H9 (cell line): ENCODE measurements around the gene NARF. TPM values are rescaled to one million over a fixed set of nuclear protein-coding genes. Genes with fewer than 3 reads are reported as not detected.

Source experiments
- DNase-seq: peaks from one replicate; pipeline ENCODE4 v3.0.0-alpha.2; 2017
- H2AFZ ChIP-seq: one replicate; pipeline ENCODE4 v1.6.1; 2013; ENCODE audit warnings: mild to moderate bottlenecking, low read length, control low read depth, moderate library complexity
- H2AK5ac ChIP-seq: 2 replicates; pipeline ENCODE4 v1.6.1; 2013; ENCODE audit warnings: low read length, control low read depth, mixed read lengths; ENCODE audit not compliant: insufficient read length
- H2BK120ac ChIP-seq: one replicate; pipeline ENCODE4 v1.6.1; 2013; ENCODE audit warnings: low read depth, mild to moderate bottlenecking, low read length, control low read depth, inconsistent platforms; ENCODE audit not compliant: poor library complexity, severe bottlenecking
- H2BK12ac ChIP-seq: 2 replicates; pipeline ENCODE4 v1.6.1; 2013; ENCODE audit warnings: low read length, control low read depth, mixed read lengths, low read depth; ENCODE audit not compliant: insufficient read length
- H2BK15ac ChIP-seq: 2 replicates; pipeline ENCODE4 v1.6.1; 2013; ENCODE audit warnings: low read depth, low read length, control low read depth
- H2BK20ac ChIP-seq: one replicate; pipeline ENCODE4 v1.6.1; 2013; ENCODE audit warnings: low read depth, mild to moderate bottlenecking, low read length, control low read depth, inconsistent platforms; ENCODE audit not compliant: poor library complexity, severe bottlenecking
- H2BK5ac ChIP-seq: 2 replicates; pipeline ENCODE4 v1.6.1; 2013; ENCODE audit warnings: low read length, control low read depth, mixed read lengths; ENCODE audit not compliant: insufficient read length
- H3K14ac ChIP-seq: 2 replicates; pipeline ENCODE4 v1.6.1; 2013; ENCODE audit warnings: low read length, control low read depth; ENCODE audit not compliant: insufficient read depth
- H3K18ac ChIP-seq: 2 replicates; pipeline ENCODE4 v1.6.1; 2013; ENCODE audit warnings: low read depth, mild to moderate bottlenecking, mixed read lengths, low read length, control low read depth; ENCODE audit not compliant: insufficient read length
- H3K23ac ChIP-seq: 2 replicates; pipeline ENCODE4 v1.6.1; 2013; ENCODE audit warnings: low read length, control low read depth, mixed read lengths, low read depth; ENCODE audit not compliant: insufficient read length
- H3K23me2 ChIP-seq: 2 replicates; pipeline ENCODE4 v1.6.1; 2013; ENCODE audit warnings: low read depth, mild to moderate bottlenecking, mixed read lengths, low read length, control low read depth; ENCODE audit not compliant: insufficient read length, poor library complexity, severe bottlenecking
- H3K27ac ChIP-seq: 2 replicates; pipeline ENCODE4 v1.5.1; 2013; ENCODE audit warnings: low read length, control low read depth, mixed read lengths, low read depth; ENCODE audit not compliant: insufficient read length
- H3K27me3 ChIP-seq: 2 replicates; pipeline ENCODE4 v1.6.1; 2013; ENCODE audit warnings: low read length, control low read depth, inconsistent platforms; ENCODE audit not compliant: insufficient read depth
- H3K4ac ChIP-seq: 2 replicates; pipeline ENCODE4 v1.6.1; 2013; ENCODE audit warnings: low read depth, mild to moderate bottlenecking, control low read depth, inconsistent platforms, low read length, moderate library complexity
- H3K4me1 ChIP-seq: 2 replicates; pipeline ENCODE4 v1.6.1; 2013; ENCODE audit warnings: low read length, control low read depth, inconsistent platforms; ENCODE audit not compliant: insufficient read depth
- H3K4me2 ChIP-seq: 2 replicates; pipeline ENCODE4 v1.6.1; 2013; ENCODE audit warnings: low read length, control low read depth, mixed read lengths; ENCODE audit not compliant: insufficient read length, insufficient read depth
- H3K56ac ChIP-seq: 2 replicates; pipeline ENCODE4 v1.6.1; 2013; ENCODE audit warnings: low read depth, mild to moderate bottlenecking, mixed read lengths, low read length, control low read depth; ENCODE audit not compliant: insufficient read length
- H3K79me1 ChIP-seq: 2 replicates; pipeline ENCODE4 v1.6.1; 2013; ENCODE audit warnings: low read depth, mild to moderate bottlenecking, moderate library complexity, low read length, control low read depth, inconsistent platforms; ENCODE audit not compliant: insufficient read depth, poor library complexity, severe bottlenecking
- H3K79me2 ChIP-seq: 2 replicates; pipeline ENCODE4 v1.6.1; 2013; ENCODE audit warnings: low read length, control low read depth, inconsistent platforms; ENCODE audit not compliant: insufficient read depth
- H3K9ac ChIP-seq: 2 replicates; pipeline ENCODE4 v1.6.1; 2013; ENCODE audit warnings: low read length, control low read depth, mixed read lengths; ENCODE audit not compliant: insufficient read length; ENCODE audit errors: extremely low read depth
- H3K9me3 ChIP-seq: one replicate; pipeline ENCODE4 v1.6.1; 2013; ENCODE audit warnings: low read depth, low read length, inconsistent platforms; ENCODE audit not compliant: control insufficient read depth
- H3T11ph ChIP-seq: one replicate; pipeline ENCODE4 v1.6.1; 2013; ENCODE audit warnings: mild to moderate bottlenecking, low read length, control low read depth, inconsistent platforms
- H4K20me1 ChIP-seq: one replicate; pipeline ENCODE4 v1.6.1; 2013; ENCODE audit not compliant: control insufficient read depth, insufficient read length, insufficient read depth
- H4K5ac ChIP-seq: 2 replicates; pipeline ENCODE4 v1.6.1; 2013; ENCODE audit warnings: low read depth, mild to moderate bottlenecking, mixed read lengths, low read length, control low read depth; ENCODE audit not compliant: insufficient read length
- H4K8ac ChIP-seq: replicated peaks from 2 replicates; pipeline ENCODE4 v1.6.1; 2013; ENCODE audit warnings: low read length, control low read depth, mixed read lengths, low read depth; ENCODE audit not compliant: insufficient read length
- H4K91ac ChIP-seq: 2 replicates; pipeline ENCODE4 v1.6.1; 2013; ENCODE audit warnings: low read depth, mild to moderate bottlenecking, moderate library complexity, mixed read lengths, low read length, control low read depth; ENCODE audit not compliant: insufficient read length
- H3K27ac Mint-ChIP-seq, 3 experiments: 2 replicates in 2 of 3; 3 replicates in 1 of 3; pipeline ENCODE4 v1.8.0; 2020 to 2021; ENCODE audit warnings: mixed read lengths in 3 of 3, mild to moderate bottlenecking in 1 of 3, moderate library complexity in 1 of 3
- H3K27me3 Mint-ChIP-seq: 2 replicates; pipeline ENCODE4 v1.8.0; 2021; ENCODE audit warnings: low read depth, mild to moderate bottlenecking, moderate library complexity, mixed read lengths
- H3K36me3 Mint-ChIP-seq, 3 experiments: 2 replicates in 2 of 3; 3 replicates in 1 of 3; pipeline ENCODE4 v1.8.0; 2020 to 2021; ENCODE audit warnings: low read depth in 3 of 3, mixed read lengths in 3 of 3; ENCODE audit not compliant: insufficient read depth in 1 of 3
- H3K4me1 Mint-ChIP-seq, 2 experiments: 2 replicates each; pipeline ENCODE4 v1.8.0; 2020; ENCODE audit warnings: mixed read lengths in 2 of 2
- H3K4me3 Mint-ChIP-seq, 2 experiments: 2 replicates in 1 of 2; 3 replicates in 1 of 2; pipeline ENCODE4 v1.8.0; 2020 to 2021; ENCODE audit warnings: mild to moderate bottlenecking in 2 of 2, mixed read lengths in 2 of 2, moderate library complexity in 1 of 2
- H3K9me3 Mint-ChIP-seq, 2 experiments: 2 replicates in 1 of 2; 3 replicates in 1 of 2; pipeline ENCODE4 v1.8.0; 2020; ENCODE audit warnings: mild to moderate bottlenecking in 2 of 2, mixed read lengths in 2 of 2, moderate library complexity in 1 of 2
- WGBS: extraction: QIAGEN DNeasy Blood & Tissue Kit; methylation state at CpG from one replicate; pipeline ENCODE4 v1.1.7; 2013; ENCODE audit warnings: missing lambda C conversion rate, low lambda C conversion rate, mixed read lengths; ENCODE audit not compliant: insufficient read length; ENCODE audit errors: extremely low coverage; 5-methylcytosine and 5-hydroxymethylcytosine counted together
- total RNA-seq: library from RNA; stranded (reverse); gene quantifications from 2 replicates; pipeline ENCODE4 v1.2.1, GENCODE V29; 2021
- TF ChIP-seq, protein P1 (sequence below): fragments of 200-600 bp; sonication (generic); conservative IDR thresholded peaks from 3 replicates; pipeline ENCODE4 v1.8.0; 2021; ENCODE audit warnings: antibody characterized with exemption, mild to moderate bottlenecking

The NARF gene
- total RNA-seq, 1 experiment from 2014 or later, result 124 TPM

- TF ChIP-seq, protein P1, sequence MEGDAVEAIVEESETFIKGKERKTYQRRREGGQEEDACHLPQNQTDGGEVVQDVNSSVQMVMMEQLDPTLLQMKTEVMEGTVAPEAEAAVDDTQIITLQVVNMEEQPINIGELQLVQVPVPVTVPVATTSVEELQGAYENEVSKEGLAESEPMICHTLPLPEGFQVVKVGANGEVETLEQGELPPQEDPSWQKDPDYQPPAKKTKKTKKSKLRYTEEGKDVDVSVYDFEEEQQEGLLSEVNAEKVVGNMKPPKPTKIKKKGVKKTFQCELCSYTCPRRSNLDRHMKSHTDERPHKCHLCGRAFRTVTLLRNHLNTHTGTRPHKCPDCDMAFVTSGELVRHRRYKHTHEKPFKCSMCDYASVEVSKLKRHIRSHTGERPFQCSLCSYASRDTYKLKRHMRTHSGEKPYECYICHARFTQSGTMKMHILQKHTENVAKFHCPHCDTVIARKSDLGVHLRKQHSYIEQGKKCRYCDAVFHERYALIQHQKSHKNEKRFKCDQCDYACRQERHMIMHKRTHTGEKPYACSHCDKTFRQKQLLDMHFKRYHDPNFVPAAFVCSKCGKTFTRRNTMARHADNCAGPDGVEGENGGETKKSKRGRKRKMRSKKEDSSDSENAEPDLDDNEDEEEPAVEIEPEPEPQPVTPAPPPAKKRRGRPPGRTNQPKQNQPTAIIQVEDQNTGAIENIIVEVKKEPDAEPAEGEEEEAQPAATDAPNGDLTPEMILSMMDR, result no peak
- H3K27ac ChIP-seq, result no peak overlapping the region
- no peak overlapping the region for H3K4ac ChIP-seq
- no peak overlapping the region for H4K8ac ChIP-seq
- no peak overlapping the region for H3K56ac ChIP-seq
- H3T11ph ChIP-seq, result no peak overlapping the region
- H3K23ac ChIP-seq, result no peak overlapping the region
- no peak overlapping the region for H3K18ac ChIP-seq
- Mint-ChIP-seq H3K9me3 (peaks cover 0 to 3% of the 10 kb centered on the region in 2 experiments; a peak in 1 of 5 replicates), H3K27me3 (peaks cover 22% of the 10 kb centered on the region), H3K27ac (no peak overlapping the region), H3K36me3 (no peaks in the 10 kb centered on the region), H3K4me1 (peaks cover 3 to 8% of the 10 kb centered on the region in 2 experiments; a peak in 3 of 4 replicates), H3K4me3 (no peak overlapping the region)
- no CpG with 5 or more reads among the region's 21 CpGs for WGBS
- H3K79me2 ChIP-seq, result no peaks in the 10 kb centered on the region
- H2BK15ac ChIP-seq, result no peak overlapping the region
- no peak overlapping the region for H3K4me2 ChIP-seq
- H3K79me1 ChIP-seq, result no peaks in the 10 kb centered on the region
- no peaks in the 10 kb centered on the region for H3K4me1 ChIP-seq
- H4K20me1 ChIP-seq, result no peaks in the 10 kb centered on the region
- H4K91ac ChIP-seq, result no peak overlapping the region
- no peak for DNase-seq
- no peaks in the 10 kb centered on the region for H3K23me2 ChIP-seq
- no peak overlapping the region for H2BK12ac ChIP-seq
- H2AK5ac ChIP-seq, result no peak overlapping the region
- H3K9me3 ChIP-seq, result no peaks in the 10 kb centered on the region
- H4K5ac ChIP-seq, result no peak overlapping the region
- H2BK120ac ChIP-seq, result no peak overlapping the region
- no peak overlapping the region for H2BK20ac ChIP-seq
- no peak overlapping the region for H3K14ac ChIP-seq
- no peak overlapping the region for H3K9ac ChIP-seq
- H2BK5ac ChIP-seq, result no peak overlapping the region
- H2AFZ ChIP-seq, result no peak overlapping the region
- no peaks in the 10 kb centered on the region for H3K27me3 ChIP-seq
These were observed 45.3 kb downstream of the NARF start for GRCh38 chr17:82503728-82504308.
